Endothelial cell of umbilical vein (primary cell): ENCODE measurements around the gene CDYL. TPM values are rescaled to one million over a fixed set of nuclear protein-coding genes. Genes with fewer than 3 reads are reported as not detected.

Experiments
- BruUV-seq: library from RNA; stranded (reverse); fragments of 400-500 nt; replicated peaks from 2 replicates; lab custom pipeline; 2021; lab: Mats Ljungman, UMichigan
- CTCF ChIA-PET: fragments of 300-600, 350-600 bp; sonication (Branson Sonifier 250); formaldehyde crosslinking; loops from one replicate; lab custom pipeline; 2021; ENCODE audit warnings: antibody characterized with exemption, inconsistent platforms; lab: Charles Lee
- POLR2A ChIA-PET: fragments of 300-600, 350-600 bp; sonication (Branson Sonifier 250); formaldehyde crosslinking; loops from one replicate; lab custom pipeline; 2021; ENCODE audit warnings: antibody characterized with exemption, inconsistent platforms; lab: Charles Lee
- DNase-seq: peaks from one replicate; pipeline ENCODE4 v3.0.0-alpha.2; 2011; ENCODE audit warnings: low read depth, low spot score
- FAIRE-seq: peaks from 2 replicates; lab custom pipeline; 2011; peaks lifted over from hg19 to GRCh38; lab: Jason Lieb, UNC
- H2AFZ ChIP-seq: 2 replicates; pipeline ENCODE4 v1.6.0; 2012; ENCODE audit warnings: low read depth, low read length, control low read depth, inconsistent platforms
- H3K27ac ChIP-seq: 2 replicates; pipeline ENCODE4 v1.5.1; 2011; ENCODE audit warnings: low read depth, mild to moderate bottlenecking, control low read depth, low read length, moderate library complexity; ENCODE audit not compliant: insufficient read depth
- H3K27me3 ChIP-seq, 2 experiments: 2 replicates each; pipeline versions ENCODE4 v1.6.0 to v1.6.1; 2011; ENCODE audit warnings: low read length in 2 of 2, mixed read lengths in 1 of 2; ENCODE audit not compliant: control insufficient read depth in 2 of 2, insufficient read depth in 2 of 2
- H3K36me3 ChIP-seq, 2 experiments: 2 replicates in 1 of 2; 3 replicates in 1 of 2; pipeline ENCODE4 v1.5.1; 2011; ENCODE audit warnings: low read length in 2 of 2, mild to moderate bottlenecking in 1 of 2, moderate library complexity in 1 of 2; ENCODE audit not compliant: control insufficient read depth in 2 of 2, insufficient read depth in 2 of 2; ENCODE audit errors: extremely low read depth in 1 of 2
- H3K4me1 ChIP-seq: 3 replicates; pipeline ENCODE4 v1.5.1; 2011; ENCODE audit warnings: mild to moderate bottlenecking, low read length; ENCODE audit not compliant: control insufficient read depth, insufficient read depth; ENCODE audit errors: extremely low read depth
- H3K4me2 ChIP-seq: 2 replicates; pipeline ENCODE4 v1.6.1; 2011; ENCODE audit warnings: low read length, control low read depth, mixed read lengths; ENCODE audit not compliant: insufficient read depth
- H3K4me3 ChIP-seq, 3 experiments: fragments of 200-600 bp in 1 of 3; sonication (generic), shearing (Covaris generic) in 1 of 3; replicated peaks in 1 of 3; 2 replicates each; pipeline ENCODE4 v1.5.1; 2011 to 2016; ENCODE audit warnings: control low read depth in 3 of 3, low read length in 3 of 3, mild to moderate bottlenecking in 2 of 3, inconsistent platforms in 1 of 3, low read depth in 1 of 3, moderate library complexity in 1 of 3; ENCODE audit not compliant: insufficient read depth in 1 of 3
- H3K79me2 ChIP-seq: 2 replicates; pipeline ENCODE4 v1.6.0; 2012; ENCODE audit warnings: low read length, inconsistent platforms; ENCODE audit not compliant: control insufficient read depth, insufficient read depth
- H3K9ac ChIP-seq: replicated peaks from 2 replicates; pipeline ENCODE3; 2011; ENCODE audit warnings: low read length, control low read depth; ENCODE audit not compliant: insufficient read depth; ENCODE audit errors: extremely low read depth
- H3K9me1 ChIP-seq: replicated peaks from 3 replicates; pipeline ENCODE4 v1.6.0; 2011; ENCODE audit warnings: mild to moderate bottlenecking, low read length; ENCODE audit not compliant: control insufficient read depth, insufficient read depth; ENCODE audit errors: extremely low read depth
- H3K9me3 ChIP-seq: replicated peaks from 2 replicates; pipeline ENCODE4 v1.5.1; 2012; ENCODE audit warnings: low read length, inconsistent platforms; ENCODE audit not compliant: control insufficient read depth, insufficient read depth
- H4K20me1 ChIP-seq: replicated peaks from 2 replicates; pipeline ENCODE3; 2011; ENCODE audit warnings: mild to moderate bottlenecking, low read length; ENCODE audit not compliant: control insufficient read depth, insufficient read depth; ENCODE audit errors: extremely low read depth
- EZH2 ChIP-seq: IDR thresholded peaks from 2 replicates; pipeline ENCODE4 v1.6.1; 2012; ENCODE audit warnings: borderline replicate concordance, low read depth, mild to moderate bottlenecking, moderate library complexity, low read length, inconsistent platforms; ENCODE audit not compliant: severe bottlenecking
- FOS ChIP-seq: IDR thresholded peaks from 2 replicates; pipeline ENCODE4 v1.6.1; 2011; ENCODE audit warnings: mild to moderate bottlenecking, low read length, moderate library complexity, borderline replicate concordance; ENCODE audit not compliant: insufficient read depth
- GATA2 ChIP-seq: IDR thresholded peaks from 2 replicates; pipeline ENCODE4 v1.7.0; 2011; ENCODE audit warnings: low read depth, mild to moderate bottlenecking, moderate library complexity, mixed read lengths, low read length; ENCODE audit not compliant: insufficient read length, insufficient read depth
- JUN ChIP-seq: IDR thresholded peaks from 2 replicates; pipeline ENCODE4 v1.6.1; 2011; ENCODE audit warnings: borderline replicate concordance, low read depth; ENCODE audit not compliant: insufficient read length, insufficient read depth
- MYC ChIP-seq: IDR thresholded peaks from one replicate; pipeline ENCODE4 v1.6.1; 2011; ENCODE audit warnings: mild to moderate bottlenecking, low read depth, low read length
- POLR2A ChIP-seq: IDR thresholded peaks from 2 replicates; pipeline ENCODE4 v1.6.1; 2012; ENCODE audit warnings: low read depth, mild to moderate bottlenecking, control low read depth, low read length
- POLR2AphosphoS5 ChIP-seq: IDR thresholded peaks from 2 replicates; pipeline ENCODE4 v1.6.1; 2012; ENCODE audit warnings: low read depth, mild to moderate bottlenecking, control low read depth, low read length, moderate library complexity; ENCODE audit not compliant: insufficient read depth
- dilution Hi-C: fragments of 300-500 bp; cut with MboI; formaldehyde crosslinking; loops from one replicate; pipeline ENCODE4 v1.15.0; 2019; ENCODE audit warnings: low sequenced_read_pairs; ENCODE audit not compliant: extremely low pct_ligation_motif_present
- intact Hi-C: fragments of 100-400 bp; cut with micrococcal nuclease; formaldehyde crosslinking; loops from one replicate; pipeline ENCODE4 v1.10.0; 2022
- polyA plus RNA-seq, 4 experiments: library from polyadenylated mRNA; depleted of rRNA in 3 of 4; stranded (reverse) in 3 of 4; unstranded in 1 of 4; fragments of >200 nt; gene quantifications; 2 replicates each; pipeline versions ENCODE4 v1.2.1 to v1.2.3, GENCODE V29; 2011 to 2012; ENCODE audit warnings: missing spikeins in 1 of 4
- total RNA-seq: library from RNA; stranded (reverse); gene quantifications from 2 replicates; pipeline ENCODE4 v1.2.3, GENCODE V29; 2021
- TF ChIP-seq, protein P1 (sequence below): IDR thresholded peaks from 2 replicates; pipeline ENCODE4 v1.6.1; 2011; ENCODE audit not compliant: insufficient read depth, insufficient read length
- TF ChIP-seq, protein P2 (sequence below), 2 donors: IDR thresholded peaks; 1 replicate in 1 of 2; 2 replicates in 1 of 2; pipeline ENCODE4 v1.5.1; 2011; ENCODE audit warnings: low read length in 2 of 2, mild to moderate bottlenecking in 2 of 2, moderate library complexity in 2 of 2, control low read depth in 1 of 2, inconsistent platforms in 1 of 2, low read depth in 1 of 2; ENCODE audit not compliant: insufficient read depth in 1 of 2; ENCODE audit errors: extremely low read depth in 1 of 2

The CDYL gene
- total and polyA plus RNA-seq, 2 donors (not counting 3 experiments of a cell fraction or from before 2014, with no cell fraction given) = 10.2 to 35.6 TPM

DNA sequence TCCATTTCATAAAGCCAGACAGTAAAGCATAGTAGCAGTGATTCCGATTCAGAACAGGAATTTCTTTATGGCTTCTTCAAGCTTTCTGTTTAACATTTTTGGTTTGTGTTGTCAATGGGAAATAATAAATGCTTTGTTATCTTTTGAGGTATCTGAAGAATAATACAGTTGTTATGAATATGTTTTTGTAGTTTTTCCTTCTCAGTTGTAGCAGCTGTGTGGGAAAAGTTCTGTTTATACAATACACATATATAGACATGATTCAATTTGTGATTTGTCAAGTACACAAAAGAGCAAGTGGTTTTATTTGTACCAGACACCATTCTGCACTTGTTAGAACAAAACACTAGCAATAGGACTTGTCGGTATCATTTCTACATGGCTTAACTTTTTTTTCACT is 96.6 kb downstream of the CDYL start:
- Histone ChIP-seq H3K9me1 (no peaks in the 10 kb centered on the region), H3K4me3 (no peak overlapping the region), H4K20me1 (peaks cover 10% of the 10 kb centered on the region), H3K36me3 (no peaks in the 10 kb centered on the region), H3K4me2 (peak overlapping the region; percentile 8), H3K79me2 (peaks cover 64% of the 10 kb centered on the region), H3K4me1 (peaks cover 19% of the 10 kb centered on the region), H3K27ac (no peak overlapping the region), H3K9me3 (no peaks in the 10 kb centered on the region), H2AFZ (no peak overlapping the region), H3K27me3 (no peaks in the 10 kb centered on the region), H3K9ac (no peak overlapping the region)
- dilution Hi-C loops (no loop called here), intact Hi-C loops (no loop called here)
- peak; percentile 84 for DNase-seq
- CTCF ChIA-PET = interaction anchor here (1.5 kb wide), 1 partner anchor 11 kb away, joined by 3 read pairs; no protein-coding TSS in a partner anchor
- POLR2A ChIA-PET = no interaction called here
- TF ChIP-seq MYC (no peak), FOS (no peak), EZH2 (no peak), POLR2AphosphoS5 (no peak), GATA2 (peak; percentile 26), JUN (no peak), POLR2A (no peak)
- peak; percentile 76 for FAIRE-seq
- no TSS peak for BruUV-seq

DNA sequence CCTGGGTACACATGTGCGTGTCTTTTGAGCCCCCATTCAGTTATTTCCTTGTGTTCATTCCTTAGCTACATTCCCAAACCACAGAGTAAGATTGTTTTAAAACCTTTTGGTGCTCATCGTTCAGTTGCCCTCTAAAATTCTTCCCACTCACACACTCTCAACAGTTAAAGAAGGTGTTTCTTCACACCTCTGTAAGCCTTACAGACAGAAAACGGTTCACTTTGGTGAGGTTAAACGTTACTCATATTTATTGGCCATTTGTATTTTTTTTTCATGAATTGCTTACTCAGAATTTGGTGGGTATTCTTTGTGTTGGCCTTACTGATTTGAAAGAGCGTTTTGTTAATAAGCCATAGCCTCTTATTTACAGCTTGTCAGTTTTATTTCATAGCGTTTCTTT is 97.7 kb downstream of the CDYL start:
- H3K79me2 ChIP-seq = peaks cover 59% of the 10 kb centered on the region
- H4K20me1 ChIP-seq = peaks cover 9% of the 10 kb centered on the region
- intact Hi-C loops (no loop called here), dilution Hi-C loops (no loop called here)
- no peaks in the 10 kb centered on the region for H3K9me1 ChIP-seq
- no peak overlapping the region for H2AFZ ChIP-seq
- POLR2A ChIA-PET = no interaction called here
- TF ChIP-seq, protein P1, sequence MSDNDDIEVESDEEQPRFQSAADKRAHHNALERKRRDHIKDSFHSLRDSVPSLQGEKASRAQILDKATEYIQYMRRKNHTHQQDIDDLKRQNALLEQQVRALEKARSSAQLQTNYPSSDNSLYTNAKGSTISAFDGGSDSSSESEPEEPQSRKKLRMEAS = no peak
- no peak for TF ChIP-seq EZH2
- TF ChIP-seq JUN = no peak
- no peak for TF ChIP-seq FOS
- TF ChIP-seq MYC = no peak
- no peak for TF ChIP-seq POLR2AphosphoS5
- no peak for TF ChIP-seq GATA2
- TF ChIP-seq, protein P2, sequence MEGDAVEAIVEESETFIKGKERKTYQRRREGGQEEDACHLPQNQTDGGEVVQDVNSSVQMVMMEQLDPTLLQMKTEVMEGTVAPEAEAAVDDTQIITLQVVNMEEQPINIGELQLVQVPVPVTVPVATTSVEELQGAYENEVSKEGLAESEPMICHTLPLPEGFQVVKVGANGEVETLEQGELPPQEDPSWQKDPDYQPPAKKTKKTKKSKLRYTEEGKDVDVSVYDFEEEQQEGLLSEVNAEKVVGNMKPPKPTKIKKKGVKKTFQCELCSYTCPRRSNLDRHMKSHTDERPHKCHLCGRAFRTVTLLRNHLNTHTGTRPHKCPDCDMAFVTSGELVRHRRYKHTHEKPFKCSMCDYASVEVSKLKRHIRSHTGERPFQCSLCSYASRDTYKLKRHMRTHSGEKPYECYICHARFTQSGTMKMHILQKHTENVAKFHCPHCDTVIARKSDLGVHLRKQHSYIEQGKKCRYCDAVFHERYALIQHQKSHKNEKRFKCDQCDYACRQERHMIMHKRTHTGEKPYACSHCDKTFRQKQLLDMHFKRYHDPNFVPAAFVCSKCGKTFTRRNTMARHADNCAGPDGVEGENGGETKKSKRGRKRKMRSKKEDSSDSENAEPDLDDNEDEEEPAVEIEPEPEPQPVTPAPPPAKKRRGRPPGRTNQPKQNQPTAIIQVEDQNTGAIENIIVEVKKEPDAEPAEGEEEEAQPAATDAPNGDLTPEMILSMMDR (IDR thresholded peaks at IDR 0.05; ENCODE audit: extremely low read depth in 1 of 2, insufficient read depth in 1 of 2, low read depth in 1 of 2, low read length in 2 of 2) = no peak
- no peak for TF ChIP-seq POLR2A
- H3K4me2 ChIP-seq = no peak overlapping the region
- no peak for DNase-seq
- no peaks in the 10 kb centered on the region for H3K9me3 ChIP-seq
- peaks cover 19% of the 10 kb centered on the region for H3K4me1 ChIP-seq
- H3K27ac ChIP-seq = no peak overlapping the region
- no peak for FAIRE-seq
- no TSS peak for BruUV-seq
- no peak overlapping the region for H3K4me3 ChIP-seq
- no peaks in the 10 kb centered on the region for H3K36me3 ChIP-seq
- H3K27me3 ChIP-seq = no peaks in the 10 kb centered on the region
- CTCF ChIA-PET = no interaction called here
- no peak overlapping the region for H3K9ac ChIP-seq
